GM12874 (cell line): Measurements from ENCODE around the gene SLC8A1.

Source experiments
- TF ChIP-seq, protein P1 (sequence below): IDR thresholded peaks from 2 replicates; pipeline ENCODE4 v1.5.1; 2011; ENCODE audit warnings: low read depth, mild to moderate bottlenecking, control low read depth, low read length, moderate library complexity; ENCODE audit not compliant: insufficient read depth

Gene SLC8A1

DNA sequence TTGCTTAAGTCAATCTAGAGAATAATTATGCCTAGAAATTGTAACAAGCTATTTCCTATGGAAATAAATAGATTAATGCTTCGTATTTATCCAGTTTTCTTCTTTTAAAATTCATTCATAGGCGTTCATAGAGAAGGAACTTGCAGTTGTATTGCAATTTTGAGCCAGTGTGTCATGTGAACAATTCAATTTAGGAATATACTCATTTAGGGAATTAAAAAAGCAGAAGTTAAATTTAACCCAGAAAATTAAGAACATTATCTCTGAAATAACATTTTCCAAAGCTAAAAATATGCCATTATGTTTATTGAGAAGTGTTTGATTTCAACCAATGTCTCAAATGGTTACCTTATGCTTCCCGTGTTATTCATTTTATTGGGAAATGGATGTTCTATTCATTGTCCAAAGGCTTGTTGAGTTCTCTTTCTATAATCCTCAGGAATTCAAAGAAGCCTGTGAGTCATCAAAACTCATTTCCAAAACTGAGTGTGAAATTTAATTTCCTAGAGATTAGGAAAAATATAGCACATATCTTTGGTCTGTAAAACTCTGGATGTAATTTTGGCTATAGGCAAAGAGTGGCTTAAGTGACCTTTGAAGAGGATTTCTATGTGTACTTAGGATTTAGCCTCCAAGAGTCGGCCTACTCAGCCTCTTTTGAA, 99.7 kb downstream of the SLC8A1 start:
- TF ChIP-seq, protein P1, sequence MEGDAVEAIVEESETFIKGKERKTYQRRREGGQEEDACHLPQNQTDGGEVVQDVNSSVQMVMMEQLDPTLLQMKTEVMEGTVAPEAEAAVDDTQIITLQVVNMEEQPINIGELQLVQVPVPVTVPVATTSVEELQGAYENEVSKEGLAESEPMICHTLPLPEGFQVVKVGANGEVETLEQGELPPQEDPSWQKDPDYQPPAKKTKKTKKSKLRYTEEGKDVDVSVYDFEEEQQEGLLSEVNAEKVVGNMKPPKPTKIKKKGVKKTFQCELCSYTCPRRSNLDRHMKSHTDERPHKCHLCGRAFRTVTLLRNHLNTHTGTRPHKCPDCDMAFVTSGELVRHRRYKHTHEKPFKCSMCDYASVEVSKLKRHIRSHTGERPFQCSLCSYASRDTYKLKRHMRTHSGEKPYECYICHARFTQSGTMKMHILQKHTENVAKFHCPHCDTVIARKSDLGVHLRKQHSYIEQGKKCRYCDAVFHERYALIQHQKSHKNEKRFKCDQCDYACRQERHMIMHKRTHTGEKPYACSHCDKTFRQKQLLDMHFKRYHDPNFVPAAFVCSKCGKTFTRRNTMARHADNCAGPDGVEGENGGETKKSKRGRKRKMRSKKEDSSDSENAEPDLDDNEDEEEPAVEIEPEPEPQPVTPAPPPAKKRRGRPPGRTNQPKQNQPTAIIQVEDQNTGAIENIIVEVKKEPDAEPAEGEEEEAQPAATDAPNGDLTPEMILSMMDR: no peak

DNA sequence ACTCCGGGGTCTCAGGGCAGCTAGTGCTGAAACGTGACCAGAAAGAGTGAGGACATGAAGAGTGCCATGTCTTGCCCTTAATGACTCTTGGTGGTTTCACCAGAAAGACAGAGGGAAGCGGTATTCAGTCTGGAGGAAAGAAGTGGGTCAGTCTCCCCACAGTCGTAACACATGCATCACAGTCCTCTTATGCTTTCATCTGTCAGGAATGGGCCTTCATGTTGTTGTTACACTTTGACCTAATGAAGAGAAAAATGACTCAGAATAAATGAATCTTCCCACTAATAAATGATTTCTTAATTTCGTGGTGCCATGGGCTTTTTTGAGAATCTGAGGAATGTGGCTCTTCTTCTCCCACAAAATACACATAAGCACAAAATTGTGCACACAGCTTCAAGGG, 103.2 kb downstream of the SLC8A1 start:
- TF ChIP-seq, protein P1: no peak

DNA sequence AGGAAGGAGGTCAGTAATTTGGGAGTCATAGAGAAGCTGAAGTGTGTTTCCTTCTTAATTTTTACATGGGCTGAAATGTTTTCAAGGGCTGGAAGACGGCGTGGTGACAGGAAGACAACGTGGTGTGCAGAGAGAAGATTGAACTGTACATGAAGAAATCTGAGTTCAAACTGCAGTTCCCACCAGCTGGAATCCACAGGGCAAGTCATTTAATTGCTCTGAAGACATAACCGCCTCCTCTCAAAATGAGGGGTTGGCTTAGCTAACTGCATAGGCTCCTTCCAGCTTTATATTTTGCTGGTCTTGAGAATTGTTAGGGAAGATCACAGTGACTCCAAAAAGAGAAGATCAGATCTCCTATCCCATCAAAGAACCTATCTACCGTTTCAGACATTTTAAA, 103.9 kb downstream of the SLC8A1 start:
- TF ChIP-seq, protein P1: no peak

DNA sequence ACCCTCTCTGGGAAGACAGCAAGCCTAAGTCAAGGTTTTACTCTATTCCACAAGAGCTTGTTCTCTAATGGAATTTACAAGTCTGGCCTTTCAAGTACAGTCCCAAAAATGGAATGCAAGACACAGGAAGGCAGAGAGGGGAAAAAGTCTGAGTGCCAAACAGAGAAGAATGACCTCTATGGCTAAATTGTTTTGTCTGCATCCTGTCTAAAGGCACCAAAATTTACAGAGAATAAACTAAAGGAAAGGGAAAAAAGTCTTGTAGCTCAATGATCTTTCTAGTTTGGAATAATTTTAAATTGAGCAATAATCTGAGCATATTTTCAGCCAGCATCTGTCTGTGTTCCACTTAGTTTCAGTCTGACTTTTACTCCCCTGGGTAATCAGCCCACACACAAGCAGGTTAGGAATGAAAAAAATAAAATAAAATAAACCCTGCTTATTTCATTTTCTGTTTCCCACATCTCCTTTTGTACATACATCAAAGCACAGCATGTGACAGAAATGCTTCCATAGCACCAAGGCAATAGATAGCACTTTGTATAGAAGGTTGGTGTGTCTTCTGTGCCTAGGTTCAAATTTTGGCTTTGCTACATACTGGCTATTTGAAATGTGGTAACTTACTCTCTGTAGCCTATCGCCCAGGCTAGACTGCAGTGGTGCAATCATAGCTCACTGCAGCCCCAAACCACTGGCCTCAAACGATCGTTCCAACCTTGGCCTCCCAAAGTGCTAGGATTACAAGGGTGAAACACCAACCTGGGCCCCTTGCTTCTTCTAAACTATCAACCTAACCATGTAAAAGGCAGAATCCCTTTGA, 105.1 kb downstream of the SLC8A1 start:
- TF ChIP-seq, protein P1: no peak

DNA sequence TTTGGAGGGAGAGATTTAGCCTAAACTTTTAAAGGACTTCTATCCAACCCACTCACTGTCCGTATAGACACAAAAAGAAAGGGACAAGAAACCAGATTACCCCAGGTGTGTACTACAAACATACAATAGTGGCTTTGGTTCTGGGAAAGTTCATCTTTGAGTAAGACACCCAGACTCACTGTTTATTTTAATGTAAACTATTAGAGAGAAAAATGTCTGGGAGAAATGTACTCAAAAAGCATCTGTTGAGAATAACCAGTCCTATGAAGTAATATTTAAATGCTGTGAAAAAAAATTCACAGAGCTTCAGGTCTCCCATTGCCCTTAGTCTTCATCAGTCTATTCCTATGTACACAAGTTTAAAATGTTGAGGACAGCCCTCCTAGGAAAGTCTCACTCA, 107.5 kb downstream of the SLC8A1 start:
- TF ChIP-seq, protein P1: no peak

DNA sequence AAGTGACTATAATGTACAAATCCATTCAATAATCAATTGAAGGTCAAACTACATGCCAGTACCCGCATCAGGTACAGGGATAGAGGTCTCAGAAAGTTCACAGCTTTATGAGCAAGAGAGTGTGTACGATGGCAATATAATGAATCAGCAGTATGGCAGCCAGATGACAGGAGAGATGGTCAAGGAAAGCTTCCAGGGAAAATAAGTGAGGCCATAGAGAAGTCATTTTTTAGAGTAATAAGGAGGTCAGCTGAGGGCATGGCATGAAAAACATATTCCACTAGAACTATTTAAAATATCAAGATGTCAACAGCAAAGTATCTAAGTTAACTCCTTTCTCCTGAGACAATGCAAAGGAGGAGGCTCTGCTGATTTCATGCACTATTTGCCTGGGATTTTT, 108.0 kb downstream of the SLC8A1 start:
- TF ChIP-seq, protein P1: no peak

DNA sequence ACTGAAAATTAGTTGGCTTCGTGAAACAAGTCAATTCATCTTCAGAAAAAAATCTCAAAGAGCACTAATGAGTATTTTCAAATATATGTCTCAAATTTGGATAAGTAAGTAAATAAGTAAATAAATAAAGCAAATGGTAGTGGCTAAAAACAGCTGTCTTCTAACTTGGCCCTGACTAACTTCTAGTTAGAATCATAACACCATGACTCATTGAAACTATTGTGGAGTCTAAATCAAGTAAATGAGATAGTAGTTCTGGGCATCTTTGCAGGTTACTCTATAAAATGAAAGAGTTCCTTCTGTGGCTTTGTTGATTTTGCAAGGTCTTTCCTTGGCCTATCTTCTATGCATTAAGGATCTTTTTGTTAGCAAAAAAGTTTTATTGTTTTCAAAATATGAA, 110.7 kb downstream of the SLC8A1 start:
- TF ChIP-seq, protein P1: no peak
